Esophagus muscularis mucosa (tissue), 4 donors: ENCODE data around the gene NSMCE1. TPM values are rescaled to one million over a fixed set of nuclear protein-coding genes. Genes with fewer than 3 reads are reported as not detected.

Source experiments
- DNase-seq: peaks from one replicate; pipeline ENCODE4 v3.0.0-alpha.2; 2017; ENCODE audit errors: extremely low spot score
- H3K27ac ChIP-seq, 4 donors: fragments of 200-600 bp; sonication (generic); replicated peaks in 1 of 4; 1 replicate in 3 of 4; 2 replicates in 1 of 4; pipeline ENCODE4 v1.5.1; 2016 to 2019; ENCODE audit warnings: mild to moderate bottlenecking in 1 of 4
- H3K27me3 ChIP-seq, 4 donors: fragments of 200-600 bp; sonication (generic); one replicate each; pipeline versions ENCODE4 v1.5.1 to v1.6.0; 2016 to 2019
- H3K36me3 ChIP-seq, 4 donors: fragments of 200-600 bp; sonication (generic); one replicate each; pipeline ENCODE4 v1.5.1; 2016 to 2019
- H3K4me1 ChIP-seq, 4 donors: fragments of 200-600 bp; sonication (generic); one replicate each; pipeline ENCODE4 v1.5.1; 2016 to 2019
- H3K4me3 ChIP-seq, 4 donors: fragments of 200-600 bp; sonication (generic); 1 replicate in 2 of 4; 2 replicates in 2 of 4; pipeline ENCODE4 v1.5.1; 2016 to 2019; ENCODE audit warnings: mild to moderate bottlenecking in 4 of 4, moderate library complexity in 1 of 4
- H3K9me3 ChIP-seq, 4 donors: fragments of 200-600 bp; sonication (generic); 1 replicate in 3 of 4; 2 replicates in 1 of 4; pipeline ENCODE4 v1.5.1; 2016 to 2019
- EP300 ChIP-seq: sonication (generic); formaldehyde crosslinking; IDR thresholded peaks from one replicate; pipeline ENCODE4 v1.6.1; 2017; ENCODE audit warnings: antibody characterized with exemption
- POLR2A ChIP-seq: fragments of 450-650 bp; IDR thresholded peaks from one replicate; pipeline ENCODE4 v1.6.1; 2017; ENCODE audit warnings: antibody characterized with exemption, moderate library complexity, mild to moderate bottlenecking, low read depth
- POLR2AphosphoS5 ChIP-seq, 2 donors: sonication (generic); formaldehyde crosslinking; IDR thresholded peaks; one replicate each; pipeline ENCODE4 v1.6.1; 2017; ENCODE audit warnings: antibody characterized with exemption in 2 of 2
- WGBS: methylation state at CpG from one replicate; pipeline ENCODE4 v1.1.5; 2018; 5-methylcytosine and 5-hydroxymethylcytosine counted together
- intact Hi-C: fragments of 100-400 bp; cut with DNase I; formaldehyde crosslinking; loops from one replicate; pipeline ENCODE4 v1.15.1; 2023
- total RNA-seq, 4 donors: library from RNA; depleted of rRNA; stranded (reverse); fragments of >200 nt; gene quantifications; one replicate each; pipeline versions ENCODE4 v1.1.0 to v1.2.1, GENCODE V29; 2016
- TF ChIP-seq, protein P1 (sequence below), 3 experiments: fragments of 200-600 bp in 2 of 3; fragments of 450-650 bp in 1 of 3; sonication (generic) in 2 of 3; IDR thresholded peaks; one replicate each; pipeline ENCODE4 v1.5.1; 2017 to 2019; ENCODE audit warnings: antibody characterized with exemption in 3 of 3, mild to moderate bottlenecking in 2 of 3, moderate library complexity in 1 of 3

NSMCE1 gene
- total RNA-seq, 4 donors from 2014 or later: 49.7 to 68.8 (median 64.0) TPM

DNA sequence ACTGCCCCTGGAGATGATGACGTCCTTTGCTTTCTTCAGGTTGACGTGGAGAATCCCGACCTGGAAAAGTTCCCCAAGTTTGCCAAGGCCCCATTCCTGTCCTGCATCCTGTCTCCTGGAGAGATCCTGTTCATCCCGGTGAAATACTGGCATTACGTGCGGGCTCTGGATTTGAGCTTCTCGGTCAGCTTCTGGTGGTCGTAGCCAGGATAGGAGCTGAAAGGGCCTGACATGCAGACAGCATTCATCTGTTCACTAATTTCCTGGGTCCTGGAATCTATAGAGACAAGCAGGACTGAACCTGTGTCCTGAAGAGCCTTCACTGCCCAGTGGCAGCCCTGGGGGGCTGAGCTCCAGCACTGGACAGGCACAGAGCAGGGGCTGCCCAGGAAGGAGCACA, 48.0 kb downstream of the NSMCE1 start:
- DNase-seq: no peak
- Histone ChIP-seq H3K27me3 (no peaks in the 10 kb centered on the region), H3K4me3 (no peak overlapping the region), H3K36me3 (peaks cover 8 to 54% (median 37%) of the 10 kb centered on the region in 4 donors), H3K4me1 (peaks cover 19 to 26% (median 24%) of the 10 kb centered on the region in 4 donors), H3K9me3 (no peaks in the 10 kb centered on the region), H3K27ac (no peak overlapping the region)
- TF ChIP-seq EP300: no peak
- no peak for TF ChIP-seq POLR2AphosphoS5 (IDR thresholded peaks at IDR 0.05)
- TF ChIP-seq POLR2A: no peak
- TF ChIP-seq, protein P1, sequence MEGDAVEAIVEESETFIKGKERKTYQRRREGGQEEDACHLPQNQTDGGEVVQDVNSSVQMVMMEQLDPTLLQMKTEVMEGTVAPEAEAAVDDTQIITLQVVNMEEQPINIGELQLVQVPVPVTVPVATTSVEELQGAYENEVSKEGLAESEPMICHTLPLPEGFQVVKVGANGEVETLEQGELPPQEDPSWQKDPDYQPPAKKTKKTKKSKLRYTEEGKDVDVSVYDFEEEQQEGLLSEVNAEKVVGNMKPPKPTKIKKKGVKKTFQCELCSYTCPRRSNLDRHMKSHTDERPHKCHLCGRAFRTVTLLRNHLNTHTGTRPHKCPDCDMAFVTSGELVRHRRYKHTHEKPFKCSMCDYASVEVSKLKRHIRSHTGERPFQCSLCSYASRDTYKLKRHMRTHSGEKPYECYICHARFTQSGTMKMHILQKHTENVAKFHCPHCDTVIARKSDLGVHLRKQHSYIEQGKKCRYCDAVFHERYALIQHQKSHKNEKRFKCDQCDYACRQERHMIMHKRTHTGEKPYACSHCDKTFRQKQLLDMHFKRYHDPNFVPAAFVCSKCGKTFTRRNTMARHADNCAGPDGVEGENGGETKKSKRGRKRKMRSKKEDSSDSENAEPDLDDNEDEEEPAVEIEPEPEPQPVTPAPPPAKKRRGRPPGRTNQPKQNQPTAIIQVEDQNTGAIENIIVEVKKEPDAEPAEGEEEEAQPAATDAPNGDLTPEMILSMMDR (IDR thresholded peaks at IDR 0.05): no peak
- intact Hi-C loops: no loop called here
- 97% methylated on average over 8 of the region's 8 CpGs for WGBS

DNA sequence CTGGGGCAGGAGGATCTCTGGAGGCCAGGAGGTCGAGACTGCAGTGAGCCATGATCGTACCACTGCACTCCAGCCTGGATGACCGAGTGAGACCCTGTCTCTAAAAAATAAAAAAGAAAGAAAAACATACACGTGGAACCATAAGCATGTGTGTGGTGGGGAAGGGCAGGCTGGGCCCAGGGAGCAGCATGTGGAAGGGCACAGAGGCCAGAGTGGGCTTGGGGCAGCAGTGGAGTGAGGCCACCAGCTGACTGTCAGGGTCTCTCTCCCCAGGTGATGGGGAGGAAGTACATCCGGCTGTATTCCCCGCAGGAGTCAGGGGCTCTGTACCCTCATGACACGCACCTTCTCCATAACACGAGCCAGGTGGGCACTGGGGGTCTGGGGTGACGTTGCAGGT, 48.5 kb downstream of the NSMCE1 start:
- intact Hi-C loops: no loop called here
- Histone ChIP-seq H3K27me3 (no peaks in the 10 kb centered on the region), H3K4me1 (peaks cover 19 to 26% (median 24%) of the 10 kb centered on the region in 4 donors), H3K27ac (no peak overlapping the region), H3K36me3 (peaks cover 7 to 54% (median 38%) of the 10 kb centered on the region in 4 donors), H3K9me3 (no peaks in the 10 kb centered on the region), H3K4me3 (no peak overlapping the region)
- no peak for DNase-seq
- no peak for TF ChIP-seq POLR2AphosphoS5 (IDR thresholded peaks at IDR 0.05)
- TF ChIP-seq POLR2A: no peak
- no peak for TF ChIP-seq EP300
- TF ChIP-seq, protein P1 (IDR thresholded peaks at IDR 0.05): no peak
- 92% methylated on average over 7 of the region's 9 CpGs for WGBS

DNA sequence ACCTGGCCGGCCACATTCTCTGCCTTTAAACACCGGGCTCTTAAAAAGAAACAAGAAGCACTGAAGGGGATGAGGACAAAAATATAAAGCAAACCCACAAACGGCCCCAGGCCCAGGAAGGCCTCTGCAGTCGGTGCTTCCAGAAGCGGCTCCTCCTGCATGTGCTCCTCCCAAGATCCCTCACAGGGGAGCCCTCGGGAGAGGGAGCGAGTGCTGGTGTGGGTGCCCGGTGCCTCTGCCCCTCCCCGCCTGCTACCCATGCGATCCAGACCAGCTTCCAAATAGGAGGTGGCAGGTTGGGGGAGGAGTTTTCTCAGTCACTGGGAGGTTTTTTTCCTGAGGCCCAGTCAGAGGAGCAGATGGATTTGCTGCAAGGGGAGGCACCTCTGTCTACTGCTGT, 49.4 kb downstream of the NSMCE1 start:
- H3K9me3 ChIP-seq: no peaks in the 10 kb centered on the region
- H3K27ac ChIP-seq: no peak overlapping the region
- intact Hi-C loops: no loop called here
- TF ChIP-seq, protein P1 (IDR thresholded peaks at IDR 0.05): no peak
- TF ChIP-seq EP300 (no peak), POLR2AphosphoS5 (IDR thresholded peaks at IDR 0.05) (no peak), POLR2A (no peak)
- no peak for DNase-seq
- no peak overlapping the region for H3K4me3 ChIP-seq
- H3K27me3 ChIP-seq: no peaks in the 10 kb centered on the region
- 93% methylated on average over 2 of the region's 10 CpGs for WGBS
- H3K36me3 ChIP-seq: peaks cover 0 to 54% (median 34%) of the 10 kb centered on the region in 4 donors
- H3K4me1 ChIP-seq: peaks cover 19 to 26% (median 24%) of the 10 kb centered on the region in 4 donors

DNA sequence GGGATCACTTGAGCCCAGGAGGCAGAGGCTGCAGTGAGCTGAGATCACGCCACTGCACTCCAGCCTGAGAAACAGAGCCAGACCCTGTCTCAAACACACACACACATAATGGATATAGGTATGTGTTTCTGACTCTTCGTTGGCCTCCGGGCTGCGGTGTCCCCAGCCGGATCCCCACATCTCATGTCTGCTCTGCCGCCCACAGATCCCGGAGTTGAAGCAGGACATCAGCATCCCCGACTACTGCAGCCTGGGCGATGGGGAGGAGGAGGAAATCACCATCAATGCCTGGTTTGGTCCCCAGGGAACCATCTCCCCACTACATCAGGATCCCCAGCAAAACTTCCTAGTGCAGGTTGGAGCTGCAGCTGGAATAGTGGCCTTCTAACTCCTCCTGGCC, 49.8 kb downstream of the NSMCE1 start:
- Histone ChIP-seq H3K27me3 (no peaks in the 10 kb centered on the region), H3K27ac (no peak overlapping the region), H3K9me3 (no peaks in the 10 kb centered on the region), H3K4me3 (no peak overlapping the region), H3K36me3 (peaks cover 3 to 54% (median 32%) of the 10 kb centered on the region in 4 donors), H3K4me1 (peaks cover 19 to 26% (median 24%) of the 10 kb centered on the region in 4 donors)
- no peak for DNase-seq
- intact Hi-C loops: no loop called here
- 93% methylated on average over 1 of the region's 9 CpGs for WGBS
- TF ChIP-seq EP300 (no peak), POLR2AphosphoS5 (IDR thresholded peaks at IDR 0.05) (no peak), POLR2A (no peak)
- TF ChIP-seq, protein P1 (IDR thresholded peaks at IDR 0.05): no peak

DNA sequence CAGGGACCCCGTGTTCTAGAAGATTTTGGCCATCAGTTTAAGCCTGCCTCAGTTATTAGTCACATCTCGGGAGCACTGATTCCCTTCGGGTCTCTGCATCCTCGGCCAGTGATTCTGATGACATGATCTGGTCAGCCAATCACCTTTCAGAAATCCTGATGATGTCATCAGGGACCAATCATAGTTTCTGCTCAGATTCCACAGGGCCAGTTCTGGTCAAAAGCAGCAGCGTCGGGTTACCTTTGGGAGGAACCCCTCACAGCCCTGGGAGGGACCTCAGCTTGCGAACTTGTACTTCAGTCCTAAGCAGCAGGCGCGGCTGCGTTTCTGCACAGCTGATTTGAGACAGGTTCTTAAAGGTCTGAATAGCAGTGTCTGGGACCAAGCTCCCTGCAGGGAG, 51.3 kb downstream of the NSMCE1 start:
- H3K36me3 ChIP-seq: peaks cover 6 to 59% (median 41%) of the 10 kb centered on the region in 4 donors
- intact Hi-C loops: no loop called here
- no peak for TF ChIP-seq EP300
- no peak for TF ChIP-seq POLR2AphosphoS5 (IDR thresholded peaks at IDR 0.05)
- TF ChIP-seq, protein P1 (IDR thresholded peaks at IDR 0.05): no peak
- no peak for TF ChIP-seq POLR2A
- H3K4me3 ChIP-seq: no peak overlapping the region
- H3K9me3 ChIP-seq: no peaks in the 10 kb centered on the region
- DNase-seq: no peak
- 74% methylated on average over 8 of the region's 10 CpGs for WGBS
- H3K4me1 ChIP-seq: peaks cover 7 to 12% (median 10%) of the 10 kb centered on the region in 4 donors
- H3K27ac ChIP-seq: no peak overlapping the region
- H3K27me3 ChIP-seq: no peaks in the 10 kb centered on the region
